SJSA1 (cell line): ENCODE data around the gene TSHR. TPM values are rescaled to one million over a fixed set of nuclear protein-coding genes. Genes with fewer than 3 reads are reported as not detected.
A peak's percentile ranks its signal among the peaks of the same experiment; 100 is the strongest.
"Not testable (repeated sequence)": the region's sequence is repeated elsewhere in the genome, so short reads cannot be mapped to it uniquely, and the experiment has no call there.

ENCODE experiments used
- DNase-seq, 2 experiments: peaks; one replicate each; pipeline ENCODE4 v3.0.0-alpha.2; 2015 to 2020; ENCODE audit warnings: low spot score in 2 of 2, low read depth in 1 of 2
- H3K27ac ChIP-seq: fragments of 250-450 bp; sonication (Bioruptor Pico); 2 replicates; pipeline ENCODE4 v1.5.1; 2020; ENCODE audit warnings: mild to moderate bottlenecking, moderate library complexity
- H3K27me3 ChIP-seq: fragments of 250-450 bp; sonication (Bioruptor Pico); replicated peaks from 2 replicates; pipeline ENCODE4 v1.5.1; 2020; ENCODE audit warnings: mild to moderate bottlenecking, moderate library complexity
- H3K36me3 ChIP-seq: fragments of 250-450 bp; sonication (Bioruptor Pico); 2 replicates; pipeline ENCODE4 v1.5.1; 2020; ENCODE audit warnings: mild to moderate bottlenecking
- H3K4me1 ChIP-seq: fragments of 250-450 bp; sonication (Bioruptor Pico); replicated peaks from 2 replicates; pipeline ENCODE4 v1.6.1; 2021; ENCODE audit warnings: mild to moderate bottlenecking
- H3K4me3 ChIP-seq: fragments of 250-450 bp; sonication (Bioruptor Pico); 2 replicates; pipeline ENCODE4 v1.5.1; 2020; ENCODE audit warnings: mild to moderate bottlenecking
- H3K9me3 ChIP-seq: fragments of 250-450 bp; sonication (Bioruptor Pico); replicated peaks from 2 replicates; pipeline ENCODE4 v1.5.1; 2020; ENCODE audit warnings: mild to moderate bottlenecking
- total RNA-seq: library from RNA; depleted of rRNA; stranded (reverse); fragments of >200 nt; shearing (Covaris generic); gene quantifications from 2 replicates; pipeline ENCODE4 v1.2.3, GENCODE V29; 2014

Gene TSHR
- total RNA-seq, 1 experiment from 2014 or later, result not detected

- no peaks in the 10 kb centered on the region for H3K27me3 ChIP-seq
- H3K9me3 ChIP-seq, result no peaks in the 10 kb centered on the region
- H3K36me3 ChIP-seq, result no peaks in the 10 kb centered on the region
- DNase-seq, result no peak
- no peaks in the 10 kb centered on the region for H3K4me1 ChIP-seq
- no peak overlapping the region for H3K27ac ChIP-seq
- no peak overlapping the region for H3K4me3 ChIP-seq
Observed at GRCh38 chr14:81028461-81028860, 73.0 kb downstream of the TSHR start.

GRCh38 chr14:81031488-81031887 is 76.1 kb downstream of the TSHR start:
- H3K27me3 ChIP-seq, result no peaks in the 10 kb centered on the region
- H3K4me1 ChIP-seq, result no peaks in the 10 kb centered on the region
- H3K4me3 ChIP-seq, result no peak overlapping the region
- no peaks in the 10 kb centered on the region for H3K36me3 ChIP-seq
- no peak overlapping the region for H3K27ac ChIP-seq
- no peak for DNase-seq
- H3K9me3 ChIP-seq, result no peaks in the 10 kb centered on the region

GRCh38 chr14:81033698-81034240 is 78.3 kb downstream of the TSHR start:
- no peaks in the 10 kb centered on the region for H3K4me1 ChIP-seq
- H3K9me3 ChIP-seq, result no peaks in the 10 kb centered on the region
- H3K36me3 ChIP-seq, result no peaks in the 10 kb centered on the region
- H3K27me3 ChIP-seq, result no peaks in the 10 kb centered on the region
- no peak overlapping the region for H3K27ac ChIP-seq
- H3K4me3 ChIP-seq, result no peak overlapping the region
- no peak for DNase-seq

GRCh38 chr14:81042438-81042837 is 87.0 kb downstream of the TSHR start:
- no peak for DNase-seq
- no peaks in the 10 kb centered on the region for H3K27me3 ChIP-seq
- H3K4me3 ChIP-seq, result no peak overlapping the region
- H3K27ac ChIP-seq, result no peak overlapping the region
- no peaks in the 10 kb centered on the region for H3K4me1 ChIP-seq
- no peaks in the 10 kb centered on the region for H3K9me3 ChIP-seq
- no peaks in the 10 kb centered on the region for H3K36me3 ChIP-seq

GRCh38 chr14:81051547-81051946 is 96.1 kb downstream of the TSHR start:
- DNase-seq, result no peak
- no peaks in the 10 kb centered on the region for H3K36me3 ChIP-seq
- H3K27ac ChIP-seq, result no peak overlapping the region
- H3K27me3 ChIP-seq, result no peaks in the 10 kb centered on the region
- no peaks in the 10 kb centered on the region for H3K9me3 ChIP-seq
- no peak overlapping the region for H3K4me3 ChIP-seq
- H3K4me1 ChIP-seq, result no peaks in the 10 kb centered on the region

GRCh38 chr14:81054057-81054456 is 98.6 kb downstream of the TSHR start:
- not testable (repeated sequence) for H3K27ac ChIP-seq, H3K27me3 ChIP-seq, DNase-seq, H3K9me3 ChIP-seq, H3K36me3 ChIP-seq, H3K4me3 ChIP-seq, H3K4me1 ChIP-seq

- no peaks in the 10 kb centered on the region for H3K9me3 ChIP-seq
- H3K27me3 ChIP-seq, result no peaks in the 10 kb centered on the region
- no peak overlapping the region for H3K4me3 ChIP-seq
- no peaks in the 10 kb centered on the region for H3K4me1 ChIP-seq
- DNase-seq, result no peak
- no peaks in the 10 kb centered on the region for H3K36me3 ChIP-seq
- H3K27ac ChIP-seq, result no peak overlapping the region
Observed at GRCh38 chr14:81055971-81056370, 100.5 kb downstream of the TSHR start.

- H3K36me3 ChIP-seq, result no peaks in the 10 kb centered on the region
- no peaks in the 10 kb centered on the region for H3K27me3 ChIP-seq
- no peak overlapping the region for H3K27ac ChIP-seq
- no peak for DNase-seq
- H3K4me1 ChIP-seq, result peaks cover 7% of the 10 kb centered on the region; the same call in 1 of the 2 replicates
- no peaks in the 10 kb centered on the region for H3K9me3 ChIP-seq
- H3K4me3 ChIP-seq, result no peak overlapping the region
Observed at GRCh38 chr14:81062380-81062779, 107.0 kb downstream of the TSHR start.

GRCh38 chr14:81062816-81063215 is 107.4 kb downstream of the TSHR start:
- no peaks in the 10 kb centered on the region for H3K36me3 ChIP-seq
- no peak for DNase-seq
- H3K4me3 ChIP-seq, result no peak overlapping the region
- no peaks in the 10 kb centered on the region for H3K9me3 ChIP-seq
- no peak overlapping the region for H3K27ac ChIP-seq
- peaks cover 7% of the 10 kb centered on the region; the same call in 1 of the 2 replicates for H3K4me1 ChIP-seq
- H3K27me3 ChIP-seq, result no peaks in the 10 kb centered on the region

GRCh38 chr14:81066672-81067071 is 111.3 kb downstream of the TSHR start:
- peak in 1 of 2 experiments; percentile 44 for DNase-seq
- Histone ChIP-seq H3K9me3 (no peaks in the 10 kb centered on the region), H3K36me3 (no peaks in the 10 kb centered on the region), H3K4me1 (peaks cover 7% of the 10 kb centered on the region; the same call in 1 of the 2 replicates), H3K27me3 (no peaks in the 10 kb centered on the region), H3K27ac (peak overlapping the region; percentile 48; the same call in 1 of the 2 replicates), H3K4me3 (no peak overlapping the region)

- H3K4me1 ChIP-seq, result peaks cover 7% of the 10 kb centered on the region; the same call in 1 of the 2 replicates
- H3K27ac ChIP-seq, result peak overlapping the region; percentile 48
- H3K4me3 ChIP-seq, result no peak overlapping the region
- H3K27me3 ChIP-seq, result no peaks in the 10 kb centered on the region
- peak in 1 of 2 experiments; percentile 4 for DNase-seq
- H3K9me3 ChIP-seq, result no peaks in the 10 kb centered on the region
- H3K36me3 ChIP-seq, result no peaks in the 10 kb centered on the region
Observed at GRCh38 chr14:81067156-81067555, 111.7 kb downstream of the TSHR start.

- Histone ChIP-seq H3K4me1 (peaks cover 7% of the 10 kb centered on the region; the same call in 1 of the 2 replicates), H3K27me3 (no peaks in the 10 kb centered on the region), H3K4me3 (no peak overlapping the region), H3K36me3 (no peaks in the 10 kb centered on the region), H3K9me3 (no peaks in the 10 kb centered on the region), H3K27ac (no peak overlapping the region)
- no peak for DNase-seq
Observed at GRCh38 chr14:81068176-81068782, 112.9 kb downstream of the TSHR start.

- Histone ChIP-seq H3K27ac (no peak overlapping the region), H3K9me3 (no peaks in the 10 kb centered on the region), H3K36me3 (no peaks in the 10 kb centered on the region), H3K4me3 (no peak overlapping the region), H3K27me3 (no peaks in the 10 kb centered on the region), H3K4me1 (peaks cover 7% of the 10 kb centered on the region; the same call in 1 of the 2 replicates)
- DNase-seq, result no peak
Observed at GRCh38 chr14:81070511-81070910, 115.1 kb downstream of the TSHR start.

- Histone ChIP-seq H3K36me3 (no peaks in the 10 kb centered on the region), H3K27ac (no peak overlapping the region), H3K4me1 (no peaks in the 10 kb centered on the region), H3K27me3 (no peaks in the 10 kb centered on the region), H3K9me3 (no peaks in the 10 kb centered on the region), H3K4me3 (no peak overlapping the region)
- no peak for DNase-seq
Observed at GRCh38 chr14:81085596-81085995, 130.2 kb downstream of the TSHR start.

GRCh38 chr14:81087230-81087629 is 131.8 kb downstream of the TSHR start:
- Histone ChIP-seq H3K4me1 (no peaks in the 10 kb centered on the region), H3K27ac (no peak overlapping the region), H3K36me3 (no peaks in the 10 kb centered on the region), H3K27me3 (no peaks in the 10 kb centered on the region), H3K9me3 (no peaks in the 10 kb centered on the region), H3K4me3 (no peak overlapping the region)
- no peak for DNase-seq
